Osteoblast (primary cell): ENCODE results near the gene ALDH5A1. TPM values are rescaled to one million over a fixed set of nuclear protein-coding genes. Genes with fewer than 3 reads are reported as not detected.

Experiments
- DNase-seq: peaks from one replicate; pipeline ENCODE4 v3.0.0; 2011; ENCODE audit warnings: low spot score, mixed read lengths; ENCODE audit not compliant: insufficient read length; ENCODE audit errors: missing footprints
- H2AFZ ChIP-seq: 2 replicates; pipeline ENCODE4 v1.6.0; 2011; ENCODE audit warnings: mild to moderate bottlenecking, low read length
- H3K27ac ChIP-seq: 2 replicates; pipeline ENCODE4 v1.5.1; 2011; ENCODE audit warnings: mild to moderate bottlenecking, low read depth, low read length, moderate library complexity
- H3K27me3 ChIP-seq: 2 replicates; pipeline ENCODE4 v1.6.0; 2012; ENCODE audit warnings: mild to moderate bottlenecking, control low read depth, inconsistent platforms, low read length, moderate library complexity; ENCODE audit not compliant: insufficient read depth
- H3K36me3 ChIP-seq: 2 replicates; pipeline ENCODE4 v1.5.1; 2011; ENCODE audit warnings: mild to moderate bottlenecking, low read length, control low read depth, moderate library complexity; ENCODE audit not compliant: insufficient read depth
- H3K4me1 ChIP-seq: 2 replicates; pipeline ENCODE4 v1.5.1; 2011; ENCODE audit warnings: mild to moderate bottlenecking, low read length, control low read depth, moderate library complexity; ENCODE audit not compliant: insufficient read depth
- H3K4me2 ChIP-seq: 2 replicates; pipeline ENCODE4 v1.6.0; 2011; ENCODE audit warnings: mild to moderate bottlenecking, low read length; ENCODE audit not compliant: insufficient read depth
- H3K4me3 ChIP-seq: fragments of 200-600 bp; sonication (generic); 3 replicates; pipeline ENCODE4 v1.5.1; 2012; ENCODE audit warnings: mild to moderate bottlenecking, low read length, inconsistent platforms; ENCODE audit not compliant: insufficient read depth
- H3K79me2 ChIP-seq: 2 replicates; pipeline ENCODE4 v1.6.0; 2012; ENCODE audit warnings: mild to moderate bottlenecking, low read length, control low read depth, inconsistent platforms; ENCODE audit not compliant: insufficient read depth
- H3K9me3 ChIP-seq: 2 replicates; pipeline ENCODE4 v1.5.1; 2011; ENCODE audit warnings: low read depth, low read length, control low read depth
- H4K20me1 ChIP-seq: 2 replicates; pipeline ENCODE4 v1.6.0; 2012; ENCODE audit warnings: mild to moderate bottlenecking, low read length, control low read depth; ENCODE audit not compliant: insufficient read depth
- total RNA-seq: library from RNA; depleted of rRNA; stranded (reverse); fragments of >200 nt; gene quantifications from 2 replicates; pipeline ENCODE4 v1.2.3, GENCODE V29; 2012
- TF ChIP-seq, protein P1 (sequence below): IDR thresholded peaks from 2 replicates; pipeline ENCODE4 v1.5.1; 2011; ENCODE audit warnings: mild to moderate bottlenecking, low read depth, low read length, moderate library complexity; ENCODE audit errors: extremely low read depth

The ALDH5A1 gene
- total RNA-seq, 1 donor, result 2.2 TPM

DNA sequence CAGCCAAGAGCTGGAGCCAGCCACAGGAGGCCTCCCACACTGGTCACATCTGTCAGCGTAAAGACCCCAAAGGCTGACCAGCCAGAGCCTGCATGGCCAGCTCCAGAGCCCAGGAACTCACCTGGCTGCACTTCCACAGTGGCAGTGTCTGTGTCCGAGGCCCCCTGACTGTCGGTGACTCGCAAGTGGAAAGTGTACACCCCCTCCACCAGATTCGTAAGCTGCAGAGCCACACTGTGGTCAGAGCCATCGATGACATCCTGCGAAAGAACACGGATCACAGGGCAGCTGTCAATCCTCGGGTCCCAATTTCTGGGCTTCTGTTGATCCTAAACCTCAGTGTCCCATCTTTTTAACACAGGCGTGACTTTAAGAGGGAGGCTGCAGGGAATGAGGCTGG is 69.3 kb downstream of the ALDH5A1 start:
- Histone ChIP-seq H3K4me1 (no peaks in the 10 kb centered on the region), H3K4me3 (no peak overlapping the region), H3K79me2 (no peaks in the 10 kb centered on the region), H2AFZ (no peak overlapping the region), H3K9me3 (no peaks in the 10 kb centered on the region), H3K27me3 (peaks cover 4% of the 10 kb centered on the region), H3K4me2 (no peak overlapping the region), H4K20me1 (no peaks in the 10 kb centered on the region), H3K27ac (no peak overlapping the region), H3K36me3 (no peaks in the 10 kb centered on the region)
- DNase-seq, result no peak
- TF ChIP-seq, protein P1, sequence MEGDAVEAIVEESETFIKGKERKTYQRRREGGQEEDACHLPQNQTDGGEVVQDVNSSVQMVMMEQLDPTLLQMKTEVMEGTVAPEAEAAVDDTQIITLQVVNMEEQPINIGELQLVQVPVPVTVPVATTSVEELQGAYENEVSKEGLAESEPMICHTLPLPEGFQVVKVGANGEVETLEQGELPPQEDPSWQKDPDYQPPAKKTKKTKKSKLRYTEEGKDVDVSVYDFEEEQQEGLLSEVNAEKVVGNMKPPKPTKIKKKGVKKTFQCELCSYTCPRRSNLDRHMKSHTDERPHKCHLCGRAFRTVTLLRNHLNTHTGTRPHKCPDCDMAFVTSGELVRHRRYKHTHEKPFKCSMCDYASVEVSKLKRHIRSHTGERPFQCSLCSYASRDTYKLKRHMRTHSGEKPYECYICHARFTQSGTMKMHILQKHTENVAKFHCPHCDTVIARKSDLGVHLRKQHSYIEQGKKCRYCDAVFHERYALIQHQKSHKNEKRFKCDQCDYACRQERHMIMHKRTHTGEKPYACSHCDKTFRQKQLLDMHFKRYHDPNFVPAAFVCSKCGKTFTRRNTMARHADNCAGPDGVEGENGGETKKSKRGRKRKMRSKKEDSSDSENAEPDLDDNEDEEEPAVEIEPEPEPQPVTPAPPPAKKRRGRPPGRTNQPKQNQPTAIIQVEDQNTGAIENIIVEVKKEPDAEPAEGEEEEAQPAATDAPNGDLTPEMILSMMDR, result no peak

DNA sequence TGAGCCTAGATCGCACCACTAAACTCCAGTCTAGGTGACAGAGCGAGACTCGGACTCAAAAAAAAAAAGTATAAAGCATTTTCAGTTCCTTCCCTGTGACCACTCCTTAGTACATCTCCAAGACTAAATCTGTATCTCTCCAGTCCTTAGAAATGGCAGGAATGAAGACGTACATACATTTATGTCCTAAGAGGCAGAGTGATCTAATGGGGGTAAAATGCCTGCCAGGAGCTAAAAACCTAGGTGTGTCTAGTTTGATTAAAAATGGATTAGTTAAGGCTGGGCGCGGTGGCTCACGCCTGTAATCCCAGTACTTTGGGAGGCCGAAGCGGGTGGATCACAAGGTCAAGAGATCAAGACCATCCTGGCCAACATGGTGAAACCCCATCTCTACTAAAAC is 70.4 kb downstream of the ALDH5A1 start:
- TF ChIP-seq, protein P1, result no peak
- H3K79me2 ChIP-seq, result no peaks in the 10 kb centered on the region
- no peaks in the 10 kb centered on the region for H3K9me3 ChIP-seq
- peaks cover 6% of the 10 kb centered on the region for H3K27me3 ChIP-seq
- H3K4me1 ChIP-seq, result no peaks in the 10 kb centered on the region
- no peak for DNase-seq
- H4K20me1 ChIP-seq, result no peaks in the 10 kb centered on the region
- no peak overlapping the region for H3K4me2 ChIP-seq
- H3K27ac ChIP-seq, result no peak overlapping the region
- no peaks in the 10 kb centered on the region for H3K36me3 ChIP-seq
- no peak overlapping the region for H3K4me3 ChIP-seq
- no peak overlapping the region for H2AFZ ChIP-seq

DNA sequence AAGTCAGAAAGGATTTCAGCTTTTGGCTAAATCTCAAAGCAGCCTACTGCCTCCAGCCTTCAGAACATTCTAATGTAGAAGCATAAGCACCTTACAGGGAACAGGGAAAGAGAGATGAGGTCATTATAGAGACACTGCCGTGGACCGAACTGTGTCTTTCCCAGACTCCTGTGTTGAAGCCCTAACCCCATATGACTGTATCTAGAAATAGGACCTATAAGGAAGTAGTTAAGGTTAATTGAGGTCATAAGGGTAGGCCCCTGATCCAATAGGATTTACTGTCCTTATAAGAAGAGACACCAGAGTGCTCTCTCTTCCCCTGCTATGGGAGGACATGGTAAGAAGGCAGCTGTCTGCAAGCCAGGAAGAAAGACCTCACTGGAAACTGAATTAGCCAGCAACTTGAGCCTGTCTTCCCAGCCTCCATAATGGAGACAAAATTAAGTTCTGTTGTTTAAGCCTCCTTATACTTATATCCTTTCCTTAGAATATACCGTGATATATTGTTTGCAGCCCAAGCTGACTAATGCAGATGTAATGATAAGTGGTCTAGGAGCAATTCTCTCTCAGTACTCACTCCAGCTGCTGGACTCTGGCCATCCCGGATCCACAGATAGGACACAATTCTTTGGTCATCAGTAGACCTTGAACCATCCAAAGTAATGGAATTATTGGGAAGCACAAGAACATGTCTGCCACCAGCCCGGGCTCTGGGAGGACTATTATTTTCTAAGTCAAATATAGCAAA is 71.4 kb downstream of the ALDH5A1 start:
- Histone ChIP-seq H3K79me2 (no peaks in the 10 kb centered on the region), H3K27me3 (peaks cover 6% of the 10 kb centered on the region), H3K4me2 (no peak overlapping the region), H4K20me1 (no peaks in the 10 kb centered on the region), H3K4me1 (no peaks in the 10 kb centered on the region), H3K36me3 (no peaks in the 10 kb centered on the region), H3K4me3 (no peak overlapping the region), H3K9me3 (no peaks in the 10 kb centered on the region), H2AFZ (no peak overlapping the region), H3K27ac (no peak overlapping the region)
- TF ChIP-seq, protein P1, result no peak
- no peak for DNase-seq

DNA sequence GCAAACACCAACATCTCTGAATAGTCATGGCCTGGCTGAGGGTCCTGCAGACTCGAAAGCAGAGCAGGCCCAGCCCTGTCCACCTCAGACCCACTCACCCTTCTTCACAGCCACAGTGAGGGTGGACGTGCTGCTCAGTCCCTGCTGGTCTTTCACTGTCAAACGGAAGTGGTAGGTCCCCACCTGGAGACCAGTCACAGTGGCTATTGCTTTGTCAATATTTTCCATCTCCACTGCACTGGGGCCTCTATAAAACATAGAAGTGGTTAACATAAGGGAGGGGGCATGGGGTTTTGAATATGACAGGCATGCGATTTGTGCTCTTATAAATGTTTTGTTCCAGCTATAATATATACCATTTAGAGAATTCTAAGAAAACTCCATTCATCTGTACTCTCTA is 73.9 kb downstream of the ALDH5A1 start:
- H3K4me3 ChIP-seq, result no peak overlapping the region
- TF ChIP-seq, protein P1, result no peak
- H3K79me2 ChIP-seq, result no peaks in the 10 kb centered on the region
- H4K20me1 ChIP-seq, result no peaks in the 10 kb centered on the region
- no peaks in the 10 kb centered on the region for H3K36me3 ChIP-seq
- DNase-seq, result no peak
- no peaks in the 10 kb centered on the region for H3K4me1 ChIP-seq
- H3K27me3 ChIP-seq, result peaks cover 6% of the 10 kb centered on the region
- no peaks in the 10 kb centered on the region for H3K9me3 ChIP-seq
- H3K4me2 ChIP-seq, result no peak overlapping the region
- H3K27ac ChIP-seq, result no peak overlapping the region
- H2AFZ ChIP-seq, result no peak overlapping the region
